Lower lobe of right lung (tissue), 2 donors: Measurements from ENCODE around the gene DSE. TPM values are rescaled to one million over a fixed set of nuclear protein-coding genes. Genes with fewer than 3 reads are reported as not detected.

Source experiments
- ATAC-seq, 2 donors: fragments of 200-7000 bp; cut with Tn5 transposase; one replicate each; pipeline ENCODE4 v1.9.1; 2020 to 2022; ENCODE audit warnings: mild to moderate bottlenecking in 2 of 2, moderate library complexity in 2 of 2
- DNase-seq: peaks from one replicate; pipeline ENCODE4 v3.0.0-alpha.2; 2020
- H3K27ac ChIP-seq: fragments of 200-600 bp; one replicate; pipeline ENCODE4 v1.8.0; 2022
- H3K27me3 ChIP-seq: fragments of 200-600 bp; one replicate; pipeline ENCODE4 v1.8.0; 2022; ENCODE audit warnings: low read depth
- H3K36me3 ChIP-seq: fragments of 200-600 bp; one replicate; pipeline ENCODE4 v1.8.0; 2022; ENCODE audit warnings: mild to moderate bottlenecking
- H3K4me1 ChIP-seq: fragments of 200-600 bp; one replicate; pipeline ENCODE4 v1.8.0; 2022
- H3K4me3 ChIP-seq: fragments of 200-600 bp; one replicate; pipeline ENCODE4 v1.8.0; 2022; ENCODE audit warnings: mild to moderate bottlenecking
- H3K9me3 ChIP-seq: fragments of 200-600 bp; one replicate; pipeline ENCODE4 v1.8.0; 2022
- intact Hi-C: fragments of 100-400 bp; cut with DNase I; formaldehyde crosslinking; loops from one replicate; pipeline ENCODE4 v1.11.0; 2022
- total RNA-seq: library from RNA; stranded (reverse); fragmentation: NEBNext Ultra II Directional; extraction: Animal tissue kit (Norgen Biotek cat#: 25700); gene quantifications from one replicate; pipeline ENCODE4 v1.2.1, GENCODE V29; 2021
- TF ChIP-seq, protein P1 (sequence below): fragments of 200-600 bp; IDR thresholded peaks from one replicate; pipeline ENCODE4 v1.8.0; 2022; ENCODE audit warnings: antibody characterized with exemption, mild to moderate bottlenecking
- donor health status: DM: no; HTN: yes; CAD: no; lungs with severe emphysema.

DSE gene
- total RNA-seq, 1 donor from 2014 or later = 59.7 TPM

DNA sequence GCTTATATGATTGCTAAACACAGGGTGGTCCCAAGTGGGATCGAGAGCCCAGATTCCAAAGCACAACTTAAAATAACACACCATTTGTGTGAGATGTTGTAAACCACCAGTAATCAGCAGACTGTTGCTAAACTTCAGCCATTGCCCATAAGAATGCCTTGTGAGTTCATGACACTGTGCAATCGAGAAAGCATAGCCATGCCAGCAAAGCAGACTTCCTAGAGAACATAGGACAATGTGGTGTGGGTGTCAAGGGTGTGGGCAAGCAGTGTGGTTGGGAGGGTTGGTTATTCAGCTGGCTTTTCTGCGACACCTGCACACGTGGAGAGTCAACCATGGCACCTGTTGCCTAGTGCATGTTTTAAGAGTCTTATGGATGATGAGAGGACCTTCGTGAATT is 74.4 kb downstream of the DSE start:
- ATAC-seq (peak; percentile 46 to 67), DNase-seq (no peak)
- H3K36me3 ChIP-seq = no peaks in the 10 kb centered on the region
- H3K4me1 ChIP-seq = peaks cover 18% of the 10 kb centered on the region
- no peaks in the 10 kb centered on the region for H3K27me3 ChIP-seq
- TF ChIP-seq, protein P1, sequence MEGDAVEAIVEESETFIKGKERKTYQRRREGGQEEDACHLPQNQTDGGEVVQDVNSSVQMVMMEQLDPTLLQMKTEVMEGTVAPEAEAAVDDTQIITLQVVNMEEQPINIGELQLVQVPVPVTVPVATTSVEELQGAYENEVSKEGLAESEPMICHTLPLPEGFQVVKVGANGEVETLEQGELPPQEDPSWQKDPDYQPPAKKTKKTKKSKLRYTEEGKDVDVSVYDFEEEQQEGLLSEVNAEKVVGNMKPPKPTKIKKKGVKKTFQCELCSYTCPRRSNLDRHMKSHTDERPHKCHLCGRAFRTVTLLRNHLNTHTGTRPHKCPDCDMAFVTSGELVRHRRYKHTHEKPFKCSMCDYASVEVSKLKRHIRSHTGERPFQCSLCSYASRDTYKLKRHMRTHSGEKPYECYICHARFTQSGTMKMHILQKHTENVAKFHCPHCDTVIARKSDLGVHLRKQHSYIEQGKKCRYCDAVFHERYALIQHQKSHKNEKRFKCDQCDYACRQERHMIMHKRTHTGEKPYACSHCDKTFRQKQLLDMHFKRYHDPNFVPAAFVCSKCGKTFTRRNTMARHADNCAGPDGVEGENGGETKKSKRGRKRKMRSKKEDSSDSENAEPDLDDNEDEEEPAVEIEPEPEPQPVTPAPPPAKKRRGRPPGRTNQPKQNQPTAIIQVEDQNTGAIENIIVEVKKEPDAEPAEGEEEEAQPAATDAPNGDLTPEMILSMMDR = no peak
- H3K4me3 ChIP-seq = no peak overlapping the region
- intact Hi-C loops = no loop called here
- H3K27ac ChIP-seq = no peak overlapping the region
- H3K9me3 ChIP-seq = no peaks in the 10 kb centered on the region

- no peak overlapping the region for H3K27ac ChIP-seq
- no peak overlapping the region for H3K4me3 ChIP-seq
- peaks cover 31% of the 10 kb centered on the region for H3K4me1 ChIP-seq
- TF ChIP-seq, protein P1 = no peak
- intact Hi-C loops = no loop called here
- ATAC-seq = peak; percentile 52 to 56
- no peak for DNase-seq
- no peaks in the 10 kb centered on the region for H3K27me3 ChIP-seq
- H3K9me3 ChIP-seq = no peaks in the 10 kb centered on the region
- H3K36me3 ChIP-seq = no peaks in the 10 kb centered on the region
These were observed 75.7 kb downstream of the DSE start for GRCh38 chr6:116446399-116446798.

DNA sequence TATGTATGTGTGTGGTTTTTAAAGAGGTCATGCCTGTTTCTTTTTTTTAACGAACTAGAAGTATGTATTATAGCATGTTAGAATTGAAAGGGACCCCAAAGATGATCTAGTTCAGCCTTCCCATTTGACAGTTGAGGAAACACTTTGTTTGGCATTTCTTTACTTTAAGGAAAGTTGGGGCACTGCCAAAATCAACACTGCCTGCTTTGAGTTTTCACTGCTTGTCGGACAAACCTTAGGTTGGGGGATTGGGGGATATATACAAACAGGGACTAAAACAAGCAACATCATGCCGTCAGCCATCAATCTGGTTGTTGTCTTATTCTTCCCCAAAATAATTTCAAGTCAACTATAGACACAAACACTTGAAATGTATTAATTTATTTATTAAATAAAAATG is 76.3 kb downstream of the DSE start:
- Histone ChIP-seq H3K4me1 (peaks cover 34% of the 10 kb centered on the region), H3K9me3 (no peaks in the 10 kb centered on the region), H3K27ac (no peak overlapping the region), H3K4me3 (no peak overlapping the region), H3K27me3 (no peaks in the 10 kb centered on the region), H3K36me3 (no peaks in the 10 kb centered on the region)
- TF ChIP-seq, protein P1 = no peak
- DNase-seq = no peak
- intact Hi-C loops = no loop called here
- ATAC-seq = no peak

DNA sequence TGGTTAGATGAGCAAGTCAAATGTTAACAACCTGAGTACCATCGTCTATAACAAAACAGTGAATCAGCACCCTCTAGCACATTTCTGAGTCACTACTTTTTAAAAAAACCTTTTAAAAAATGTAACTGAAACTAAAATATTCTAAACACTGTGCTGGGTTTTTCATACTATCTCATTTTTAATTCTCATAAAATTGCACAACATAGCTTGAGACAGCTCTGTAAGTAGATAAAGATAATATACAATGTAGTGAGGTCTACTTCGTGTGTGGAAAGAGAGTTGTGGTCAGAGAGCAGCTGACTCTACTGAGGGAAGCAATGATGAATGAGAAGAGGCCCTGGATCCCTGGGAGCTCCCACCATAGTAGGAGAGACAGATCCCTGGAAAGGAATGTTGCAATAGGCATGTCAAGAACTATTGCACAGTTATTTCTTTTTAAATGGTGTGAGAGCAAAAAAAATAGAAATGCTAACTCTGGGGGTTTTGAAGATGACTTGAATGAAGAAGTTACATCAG is 76.8 kb downstream of the DSE start:
- peaks cover 34% of the 10 kb centered on the region for H3K4me1 ChIP-seq
- no peak for DNase-seq
- ATAC-seq = peak; percentile 61 to 74

DNA sequence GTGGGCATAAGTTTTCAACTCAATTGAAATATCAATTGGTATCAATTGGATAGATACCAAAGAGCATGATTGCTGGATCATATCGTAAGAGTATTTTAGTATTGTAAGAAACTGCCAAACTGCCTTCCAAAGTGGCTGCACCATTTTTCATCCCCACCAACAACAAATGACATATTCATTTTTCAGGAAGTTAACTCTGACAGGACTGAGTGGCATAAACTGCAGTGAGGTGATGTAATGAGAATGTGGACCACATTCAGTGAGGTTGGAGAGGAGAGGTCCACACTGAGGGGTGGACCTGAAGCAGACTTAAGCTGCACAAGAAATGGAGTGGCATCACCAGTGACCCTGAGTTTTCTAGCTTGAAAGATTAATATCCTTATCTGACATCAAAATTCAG is 78.8 kb downstream of the DSE start:
- no peak for DNase-seq
- H3K4me3 ChIP-seq = no peak overlapping the region
- H3K9me3 ChIP-seq = no peaks in the 10 kb centered on the region
- no peak for ATAC-seq
- peaks cover 34% of the 10 kb centered on the region for H3K4me1 ChIP-seq
- intact Hi-C loops = no loop called here
- no peaks in the 10 kb centered on the region for H3K36me3 ChIP-seq
- no peaks in the 10 kb centered on the region for H3K27me3 ChIP-seq
- TF ChIP-seq, protein P1 = no peak
- no peak overlapping the region for H3K27ac ChIP-seq

More for the DNA sequence above, 76.8 kb downstream of the DSE start:
- TF ChIP-seq, protein P1 = no peak
- no peak overlapping the region for H3K4me3 ChIP-seq
- no peaks in the 10 kb centered on the region for H3K9me3 ChIP-seq
- no peaks in the 10 kb centered on the region for H3K36me3 ChIP-seq
- intact Hi-C loops = no loop called here
- H3K27ac ChIP-seq = no peak overlapping the region
- no peaks in the 10 kb centered on the region for H3K27me3 ChIP-seq
